Activated CD4-positive, alpha-beta T cell treated with anti-CD3 and anti-CD28 coated beads for 36 hours (primary cell): ENCODE results near the gene NLGN1. TPM values are rescaled to one million over a fixed set of nuclear protein-coding genes. Genes with fewer than 3 reads are reported as not detected.

Source experiments
- ATAC-seq: fragments of 200-7000 bp; cut with Tn5 transposase; one replicate; pipeline ENCODE4 v1.10.0; 2021; ENCODE audit warnings: mild to moderate bottlenecking, moderate library complexity
- CTCF ChIA-PET: fragments of 350-600 bp; sonication (Branson Sonifier 250); formaldehyde crosslinking; loops from one replicate; lab custom pipeline; 2021; ENCODE audit warnings: antibody characterized with exemption; lab: Charles Lee
- POLR2A ChIA-PET: fragments of 350-600 bp; sonication (Branson Sonifier 250); formaldehyde crosslinking; loops from one replicate; lab custom pipeline; 2021; ENCODE audit warnings: antibody characterized with exemption, inconsistent platforms; lab: Charles Lee
- DNase-seq: peaks from one replicate; pipeline ENCODE4 v3.0.0-alpha.2; 2020
- H3K27ac Mint-ChIP-seq: one replicate; pipeline ENCODE4 v1.8.0; 2021; ENCODE audit warnings: mixed read lengths
- H3K27me3 Mint-ChIP-seq: one replicate; pipeline ENCODE4 v1.8.0; 2021; ENCODE audit warnings: mixed read lengths
- H3K36me3 Mint-ChIP-seq: one replicate; pipeline ENCODE4 v1.8.0; 2021; ENCODE audit warnings: low read depth, mixed read lengths
- H3K4me1 Mint-ChIP-seq: one replicate; pipeline ENCODE4 v1.8.0; 2021; ENCODE audit warnings: mixed read lengths
- H3K4me3 Mint-ChIP-seq: one replicate; pipeline ENCODE4 v1.8.0; 2021; ENCODE audit warnings: mild to moderate bottlenecking, moderate library complexity, mixed read lengths
- H3K9me3 Mint-ChIP-seq: one replicate; pipeline ENCODE4 v1.8.0; 2021; ENCODE audit warnings: low read depth, mixed read lengths
- intact Hi-C, 2 experiments: fragments of 100-400 bp; cut with DNase I in 1 of 2; cut with micrococcal nuclease in 1 of 2; formaldehyde crosslinking; loops; one replicate each; pipeline versions ENCODE4 v1.14.2 to v1.15.1; 2022 to 2024; cut with DNase I, micrococcal nuclease
- total RNA-seq, 2 experiments: library from RNA; stranded (reverse); gene quantifications; one replicate each; pipeline ENCODE4 v1.2.3, GENCODE V29; 2021

NLGN1 gene
- total RNA-seq, 2 experiments from 2014 or later, result not detected

DNA sequence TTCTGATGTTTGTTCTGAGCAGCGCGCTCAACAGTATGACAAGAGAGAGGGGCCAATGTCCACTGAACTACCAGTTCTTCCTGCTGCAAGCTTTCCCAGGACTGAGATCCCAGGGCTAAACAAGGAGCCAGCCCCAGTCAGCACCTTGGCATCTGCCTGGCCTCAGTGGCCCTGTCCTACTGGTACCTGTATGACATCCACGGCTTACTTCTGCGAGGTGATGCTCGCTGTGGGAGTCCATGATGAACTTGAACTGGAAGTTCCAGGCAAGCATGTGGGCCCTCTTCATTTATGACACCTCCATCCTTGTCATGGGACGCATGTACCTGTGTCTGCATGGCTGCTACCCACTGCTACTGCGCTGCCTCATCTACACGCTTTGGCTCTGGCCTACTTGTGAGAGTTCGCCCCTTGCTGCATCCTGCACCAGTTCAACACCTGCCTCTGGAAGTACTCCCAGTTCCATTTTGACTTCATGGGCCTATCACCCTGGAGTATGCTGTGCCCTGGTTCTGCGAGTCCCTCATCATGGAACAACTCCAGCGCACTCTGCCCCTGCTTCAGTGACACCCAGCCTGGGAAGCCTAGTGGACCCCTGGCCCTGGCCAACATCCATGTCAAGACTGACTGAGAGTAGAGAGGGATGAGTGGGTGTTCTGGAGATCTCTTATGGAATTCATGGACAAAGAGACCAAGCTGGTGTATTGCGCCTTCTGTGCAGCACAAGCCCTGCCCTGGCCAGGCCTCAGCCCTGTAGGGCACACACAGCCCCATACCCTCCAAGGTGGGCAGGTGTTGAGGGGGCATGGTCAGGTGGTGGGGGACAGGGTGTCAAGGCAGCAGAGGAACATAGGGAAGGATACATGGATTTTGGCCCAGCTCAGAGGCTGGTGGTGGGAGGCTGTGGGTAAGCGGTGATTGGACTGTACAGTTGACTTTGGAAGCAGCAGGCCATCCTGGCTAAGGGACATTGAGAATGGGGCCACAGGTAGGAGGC, 246.8 kb downstream of the NLGN1 start:
- intact Hi-C loops, result no loop called here
- no peaks in the 10 kb centered on the region for H3K4me1 Mint-ChIP-seq
- H3K36me3 Mint-ChIP-seq, result no peaks in the 10 kb centered on the region
- no peaks in the 10 kb centered on the region for H3K27me3 Mint-ChIP-seq
- no peak overlapping the region for H3K27ac Mint-ChIP-seq
- CTCF ChIA-PET, result no interaction called here
- H3K9me3 Mint-ChIP-seq, result peaks cover 2% of the 10 kb centered on the region
- no peak overlapping the region for H3K4me3 Mint-ChIP-seq
- ATAC-seq (no peak), DNase-seq (no peak)
- POLR2A ChIA-PET, result no interaction called here

GRCh38 chr3:173650596-173650995, 253.1 kb downstream of the NLGN1 start:
- Mint-ChIP-seq H3K27me3 (no peaks in the 10 kb centered on the region), H3K4me3 (no peak overlapping the region), H3K36me3 (no peaks in the 10 kb centered on the region), H3K4me1 (no peaks in the 10 kb centered on the region), H3K9me3 (peaks cover 4% of the 10 kb centered on the region), H3K27ac (no peak overlapping the region)
- ChIA-PET POLR2A (no interaction called here), CTCF (no interaction called here)
- DNase-seq (no peak), ATAC-seq (no peak)
- intact Hi-C loops, result no loop called here

- DNase-seq (no peak), ATAC-seq (no peak)
- no peaks in the 10 kb centered on the region for H3K4me1 Mint-ChIP-seq
- intact Hi-C loops, result no loop called here
- peaks cover 4% of the 10 kb centered on the region for H3K9me3 Mint-ChIP-seq
- no peak overlapping the region for H3K4me3 Mint-ChIP-seq
- no peak overlapping the region for H3K27ac Mint-ChIP-seq
- ChIA-PET POLR2A (no interaction called here), CTCF (no interaction called here)
- no peaks in the 10 kb centered on the region for H3K27me3 Mint-ChIP-seq
- H3K36me3 Mint-ChIP-seq, result no peaks in the 10 kb centered on the region
Observed at GRCh38 chr3:173652093-173652492, 254.5 kb downstream of the NLGN1 start.

- ChIA-PET POLR2A (no interaction called here), CTCF (interaction anchor here (0.6 kb wide), 1 partner anchor 17 kb away, joined by 3 read pairs; no protein-coding TSS in a partner anchor)
- no peak overlapping the region for H3K27ac Mint-ChIP-seq
- intact Hi-C loops, result no loop called here
- no peak for DNase-seq
- no peaks in the 10 kb centered on the region for H3K27me3 Mint-ChIP-seq
- H3K9me3 Mint-ChIP-seq, result peaks cover 4% of the 10 kb centered on the region
- no peaks in the 10 kb centered on the region for H3K36me3 Mint-ChIP-seq
- H3K4me3 Mint-ChIP-seq, result no peak overlapping the region
- ATAC-seq, result no peak
- H3K4me1 Mint-ChIP-seq, result no peaks in the 10 kb centered on the region
Observed at GRCh38 chr3:173653781-173654180, 256.2 kb downstream of the NLGN1 start.

GRCh38 chr3:173659972-173660371, 262.4 kb downstream of the NLGN1 start:
- ChIA-PET POLR2A (no interaction called here), CTCF (no interaction called here)
- DNase-seq (no peak), ATAC-seq (no peak)
- Mint-ChIP-seq H3K4me3 (no peak overlapping the region), H3K9me3 (no peaks in the 10 kb centered on the region), H3K36me3 (no peaks in the 10 kb centered on the region), H3K27me3 (no peaks in the 10 kb centered on the region), H3K27ac (no peak overlapping the region), H3K4me1 (no peaks in the 10 kb centered on the region)
- intact Hi-C loops, result no loop called here

- ChIA-PET CTCF (no interaction called here), POLR2A (no interaction called here)
- no peak overlapping the region for H3K27ac Mint-ChIP-seq
- ATAC-seq (no peak), DNase-seq (no peak)
- no peaks in the 10 kb centered on the region for H3K4me1 Mint-ChIP-seq
- no peak overlapping the region for H3K4me3 Mint-ChIP-seq
- no peaks in the 10 kb centered on the region for H3K36me3 Mint-ChIP-seq
- no peaks in the 10 kb centered on the region for H3K9me3 Mint-ChIP-seq
- H3K27me3 Mint-ChIP-seq, result no peaks in the 10 kb centered on the region
- intact Hi-C loops, result no loop called here
Observed at GRCh38 chr3:173660645-173661299, 263.2 kb downstream of the NLGN1 start.

DNA sequence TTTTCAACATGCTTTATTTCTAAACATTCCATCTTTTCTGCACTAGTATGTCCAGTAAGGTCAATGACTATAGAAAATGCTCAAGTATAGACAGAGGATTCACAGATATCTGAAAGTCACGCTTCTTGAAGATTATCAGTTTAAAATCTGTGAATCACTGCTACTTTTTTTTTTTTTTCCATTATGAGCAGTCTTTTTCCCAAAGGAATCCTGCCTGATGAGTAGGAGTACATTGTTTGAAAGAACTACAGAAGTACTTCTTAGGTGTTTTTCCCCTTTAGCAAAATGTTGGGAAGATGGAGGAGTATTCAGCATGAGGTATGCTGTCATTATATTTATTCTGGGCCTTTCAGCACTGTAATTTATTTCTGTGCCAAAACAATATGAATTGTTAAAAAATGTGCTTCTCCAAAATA, 266.2 kb downstream of the NLGN1 start:
- H3K4me1 Mint-ChIP-seq, result no peaks in the 10 kb centered on the region
- ChIA-PET CTCF (interaction anchor here (0.6 kb wide), 1 partner anchor 7 kb away, joined by 3 read pairs; no protein-coding TSS in a partner anchor), POLR2A (no interaction called here)
- H3K9me3 Mint-ChIP-seq, result no peaks in the 10 kb centered on the region
- DNase-seq (no peak), ATAC-seq (no peak)
- no peaks in the 10 kb centered on the region for H3K36me3 Mint-ChIP-seq
- H3K27ac Mint-ChIP-seq, result no peak overlapping the region
- no peak overlapping the region for H3K4me3 Mint-ChIP-seq
- intact Hi-C loops, result no loop called here
- H3K27me3 Mint-ChIP-seq, result no peaks in the 10 kb centered on the region

DNA sequence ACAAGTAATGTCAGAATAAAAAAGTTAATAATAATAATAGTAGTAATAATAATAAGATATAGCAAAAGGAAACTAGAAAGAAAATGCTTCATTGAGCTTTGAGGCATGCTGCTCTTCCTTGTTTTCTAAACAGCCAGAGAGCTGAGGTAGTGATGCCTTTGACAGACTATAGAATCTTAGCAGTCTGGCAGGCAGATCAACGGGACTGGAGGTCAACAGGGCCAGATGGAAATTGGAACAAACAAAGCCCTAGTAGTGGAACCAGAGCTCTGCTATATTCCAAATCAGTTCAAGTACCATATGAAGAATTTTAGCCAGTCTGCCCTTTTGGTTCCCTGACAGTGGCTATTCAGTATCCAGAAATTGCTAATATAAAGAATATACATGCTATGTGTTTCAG, 278.6 kb downstream of the NLGN1 start:
- Mint-ChIP-seq H3K36me3 (no peaks in the 10 kb centered on the region), H3K4me1 (no peaks in the 10 kb centered on the region), H3K4me3 (no peak overlapping the region), H3K27ac (no peak overlapping the region), H3K27me3 (no peaks in the 10 kb centered on the region), H3K9me3 (peaks cover 1% of the 10 kb centered on the region)
- intact Hi-C loops, result no loop called here
- no peak for DNase-seq
- no peak for ATAC-seq
- POLR2A ChIA-PET, result no interaction called here
- CTCF ChIA-PET, result no interaction called here

- no peak overlapping the region for H3K27ac Mint-ChIP-seq
- POLR2A ChIA-PET, result no interaction called here
Observed at GRCh38 chr3:173681188-173681678, 283.7 kb downstream of the NLGN1 start.

GRCh38 chr3:173685456-173685855, 287.9 kb downstream of the NLGN1 start:
- POLR2A ChIA-PET, result no interaction called here
- H3K27me3 Mint-ChIP-seq, result no peaks in the 10 kb centered on the region

More at GRCh38 chr3:173681188-173681678, 283.7 kb downstream of the NLGN1 start:
- no peaks in the 10 kb centered on the region for H3K4me1 Mint-ChIP-seq
- no peak for DNase-seq
- H3K36me3 Mint-ChIP-seq, result no peaks in the 10 kb centered on the region
- ATAC-seq, result no peak
- intact Hi-C loops, result no loop called here
- CTCF ChIA-PET, result no interaction called here
- H3K9me3 Mint-ChIP-seq, result no peaks in the 10 kb centered on the region
- H3K4me3 Mint-ChIP-seq, result no peak overlapping the region
- H3K27me3 Mint-ChIP-seq, result no peaks in the 10 kb centered on the region

GRCh38 chr3:173688216-173688842, 290.8 kb downstream of the NLGN1 start:
- intact Hi-C loops, result no loop called here
- H3K4me3 Mint-ChIP-seq, result no peak overlapping the region

More at GRCh38 chr3:173685456-173685855, 287.9 kb downstream of the NLGN1 start:
- Mint-ChIP-seq H3K4me3 (no peak overlapping the region), H3K4me1 (no peaks in the 10 kb centered on the region), H3K36me3 (no peaks in the 10 kb centered on the region), H3K9me3 (no peaks in the 10 kb centered on the region), H3K27ac (no peak overlapping the region)
- no peak for ATAC-seq
- intact Hi-C loops, result no loop called here
- no peak for DNase-seq
- CTCF ChIA-PET, result no interaction called here

More at GRCh38 chr3:173688216-173688842, 290.8 kb downstream of the NLGN1 start:
- Mint-ChIP-seq H3K27me3 (no peaks in the 10 kb centered on the region), H3K27ac (no peak overlapping the region), H3K9me3 (no peaks in the 10 kb centered on the region), H3K4me1 (no peaks in the 10 kb centered on the region), H3K36me3 (no peaks in the 10 kb centered on the region)
- POLR2A ChIA-PET, result no interaction called here
- DNase-seq, result no peak
- no peak for ATAC-seq
- CTCF ChIA-PET, result interaction anchor here (0.6 kb wide), 1 partner anchor 14 kb away, joined by 4 read pairs; no protein-coding TSS in a partner anchor
